Measurements from ENCODE around the gene ABHD15. TPM values are rescaled to one million over a fixed set of nuclear protein-coding genes. Genes with fewer than 3 reads are reported as not detected.

Gene ABHD15
- polyA plus RNA-seq, 2 of the 4 experiments (the other 2 are of a cell fraction) = 13.5 to 15.8 TPM

DNA sequence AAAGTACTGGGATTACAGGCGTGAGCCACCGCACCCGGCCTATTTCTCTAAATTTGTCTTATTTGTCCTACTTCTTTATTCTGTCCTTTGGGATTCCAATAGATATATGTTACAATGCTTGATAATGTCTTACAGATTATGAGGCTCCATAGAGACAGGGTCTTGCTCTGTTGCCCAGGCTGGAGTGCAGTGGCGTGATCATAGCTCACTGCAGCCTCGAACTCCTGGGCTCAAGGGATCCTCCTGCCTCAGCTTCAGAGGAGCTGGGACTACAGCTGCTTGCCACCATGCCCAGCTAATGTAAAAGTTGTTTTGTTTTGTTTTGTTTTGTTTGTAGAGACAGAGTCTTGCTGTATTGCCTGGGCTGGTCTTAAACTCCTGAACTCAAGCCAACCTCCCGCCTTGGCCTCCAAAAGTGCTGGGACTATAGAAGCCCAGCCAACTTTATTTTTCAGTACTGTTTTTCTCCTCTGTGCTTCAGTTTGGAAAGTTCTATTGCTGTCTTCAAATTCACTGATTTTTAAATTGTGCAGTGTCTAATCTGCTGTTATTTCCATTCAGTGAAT lies 36.4 kb upstream of the ABHD15 start (continued):
- no peak for TF ChIP-seq BCL3 (IDR thresholded peaks at IDR 0.05)
- TF ChIP-seq RARB (CRISPR knock-in tag; IDR thresholded peaks at IDR 0.05) = no peak

DNA sequence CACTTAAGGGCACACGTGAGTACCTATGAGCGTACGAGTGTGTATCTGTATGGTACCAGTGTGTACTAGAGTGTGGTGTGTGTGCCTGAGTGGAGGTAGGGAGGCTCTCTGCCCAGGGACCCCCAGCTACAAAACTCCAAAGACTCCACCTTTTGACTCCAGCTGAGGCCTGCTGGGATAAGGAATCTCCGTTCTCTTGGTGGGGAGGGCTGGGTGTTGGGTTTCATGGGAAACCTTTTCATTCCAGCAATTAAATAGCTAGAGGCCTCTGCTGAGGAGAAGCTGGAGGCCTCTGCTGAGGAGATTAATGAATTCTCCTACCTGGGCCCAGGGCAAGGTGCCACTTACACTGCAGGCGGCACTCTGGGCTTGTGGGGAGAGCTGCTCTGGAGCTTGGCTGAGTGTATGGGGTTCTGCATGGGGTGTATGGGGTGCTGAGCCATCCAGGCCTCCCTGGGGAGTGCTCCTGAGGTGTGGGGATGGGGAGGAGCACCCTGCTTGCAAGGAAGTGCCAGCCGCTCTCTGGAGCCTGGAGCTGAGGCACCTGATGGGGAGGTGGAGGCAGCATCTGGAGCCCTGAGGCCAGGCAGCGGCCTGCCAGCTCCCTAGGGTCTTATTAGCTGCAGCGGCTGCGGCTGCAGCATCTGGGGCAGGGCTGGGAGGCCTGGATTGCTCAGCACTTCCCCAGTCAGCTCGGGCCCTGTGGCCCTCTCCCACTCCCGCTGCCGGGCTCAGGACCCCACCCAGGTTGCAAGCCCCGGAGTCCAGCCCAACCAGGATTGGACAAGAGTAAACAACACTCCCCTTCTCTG lies 30.7 kb upstream of the ABHD15 start:
- 82% methylated on average over 9 of the region's 13 CpGs for WGBS (ENCODE audit: missing lambda C conversion rate)
- H3K4me3 ChIP-seq = no peak overlapping the region
- ATAC-seq = no peak
- no peak overlapping the region for H3K4me2 ChIP-seq
- no peak for DNase-seq (ENCODE audit: low read depth in 1 of 2, low spot score in 1 of 2)
- H3K9me3 ChIP-seq = no peaks in the 10 kb centered on the region
- no peak overlapping the region for H3K27ac ChIP-seq
- no peak for FAIRE-seq
- ChIA-PET CTCF (interaction anchor here (0.6 to 11.5 kb wide), 10 partner anchors 10 to 496 kb away, joined by 3 to 325 read pairs (median 4); no protein-coding TSS in a partner anchor), POLR2A (no interaction called here)
- TF ChIP-seq JUN (IDR thresholded peaks at IDR 0.05) (no peak), RAD21 (conservative IDR thresholded peaks at IDR 0.05 in 1 of 2, IDR thresholded peaks at IDR 0.05 in 1 of 2) (no peak), POLR2A (IDR thresholded peaks at IDR 0.05; ENCODE audit: low read length) (no peak), CBX2 (IDR thresholded peaks at IDR 0.05; ENCODE audit: borderline replicate concordance, low read depth) (no peak), E2F6 (IDR thresholded peaks at IDR 0.05; ENCODE audit: borderline replicate concordance, low read depth) (no peak), CEBPB (IDR thresholded peaks at IDR 0.05) (no peak), ATOH8 (CRISPR knock-in tag; IDR thresholded peaks at IDR 0.05; ENCODE audit: low read depth) (no peak), ZFP36 (IDR thresholded peaks at IDR 0.05; ENCODE audit: borderline replicate concordance, partially characterized antibody) (no peak), USF2 (IDR thresholded peaks at IDR 0.05) (no peak), SMC3 (IDR thresholded peaks at IDR 0.05) (no peak), BHLHE40 (IDR thresholded peaks at IDR 0.05; ENCODE audit: low read depth, low read length) (no peak), RFX5 (IDR thresholded peaks at IDR 0.05) (no peak), PHF8 (IDR thresholded peaks at IDR 0.05; ENCODE audit: borderline replicate concordance, low read depth) (no peak), CHD4 (IDR thresholded peaks at IDR 0.05; ENCODE audit: borderline replicate concordance) (no peak), TFCP2L1 (CRISPR knock-in tag; IDR thresholded peaks at IDR 0.05) (no peak), FOSB (CRISPR knock-in tag; IDR thresholded peaks at IDR 0.05) (no peak), CBX8 (IDR thresholded peaks at IDR 0.05) (no peak)
- TF ChIP-seq, protein P1, sequence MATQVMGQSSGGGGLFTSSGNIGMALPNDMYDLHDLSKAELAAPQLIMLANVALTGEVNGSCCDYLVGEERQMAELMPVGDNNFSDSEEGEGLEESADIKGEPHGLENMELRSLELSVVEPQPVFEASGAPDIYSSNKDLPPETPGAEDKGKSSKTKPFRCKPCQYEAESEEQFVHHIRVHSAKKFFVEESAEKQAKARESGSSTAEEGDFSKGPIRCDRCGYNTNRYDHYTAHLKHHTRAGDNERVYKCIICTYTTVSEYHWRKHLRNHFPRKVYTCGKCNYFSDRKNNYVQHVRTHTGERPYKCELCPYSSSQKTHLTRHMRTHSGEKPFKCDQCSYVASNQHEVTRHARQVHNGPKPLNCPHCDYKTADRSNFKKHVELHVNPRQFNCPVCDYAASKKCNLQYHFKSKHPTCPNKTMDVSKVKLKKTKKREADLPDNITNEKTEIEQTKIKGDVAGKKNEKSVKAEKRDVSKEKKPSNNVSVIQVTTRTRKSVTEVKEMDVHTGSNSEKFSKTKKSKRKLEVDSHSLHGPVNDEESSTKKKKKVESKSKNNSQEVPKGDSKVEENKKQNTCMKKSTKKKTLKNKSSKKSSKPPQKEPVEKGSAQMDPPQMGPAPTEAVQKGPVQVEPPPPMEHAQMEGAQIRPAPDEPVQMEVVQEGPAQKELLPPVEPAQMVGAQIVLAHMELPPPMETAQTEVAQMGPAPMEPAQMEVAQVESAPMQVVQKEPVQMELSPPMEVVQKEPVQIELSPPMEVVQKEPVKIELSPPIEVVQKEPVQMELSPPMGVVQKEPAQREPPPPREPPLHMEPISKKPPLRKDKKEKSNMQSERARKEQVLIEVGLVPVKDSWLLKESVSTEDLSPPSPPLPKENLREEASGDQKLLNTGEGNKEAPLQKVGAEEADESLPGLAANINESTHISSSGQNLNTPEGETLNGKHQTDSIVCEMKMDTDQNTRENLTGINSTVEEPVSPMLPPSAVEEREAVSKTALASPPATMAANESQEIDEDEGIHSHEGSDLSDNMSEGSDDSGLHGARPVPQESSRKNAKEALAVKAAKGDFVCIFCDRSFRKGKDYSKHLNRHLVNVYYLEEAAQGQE (IDR thresholded peaks at IDR 0.05) = no peak
- TF ChIP-seq, protein P2, sequence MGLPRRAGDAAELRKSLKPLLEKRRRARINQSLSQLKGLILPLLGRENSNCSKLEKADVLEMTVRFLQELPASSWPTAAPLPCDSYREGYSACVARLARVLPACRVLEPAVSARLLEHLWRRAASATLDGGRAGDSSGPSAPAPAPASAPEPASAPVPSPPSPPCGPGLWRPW (IDR thresholded peaks at IDR 0.05) = no peak
- peaks cover 19% of the 10 kb centered on the region for H3K4me1 ChIP-seq

Measured in A549 (cell line).